ENCODE data around the gene SDK2. TPM values are rescaled to one million over a fixed set of nuclear protein-coding genes. Genes with fewer than 3 reads are reported as not detected.

The SDK2 gene
- total and polyA plus RNA-seq, 2 of the 8 experiments (the other 6 are each of a cell fraction or from before 2014, with no cell fraction given) = 3.9 to 4.1 TPM

DNA sequence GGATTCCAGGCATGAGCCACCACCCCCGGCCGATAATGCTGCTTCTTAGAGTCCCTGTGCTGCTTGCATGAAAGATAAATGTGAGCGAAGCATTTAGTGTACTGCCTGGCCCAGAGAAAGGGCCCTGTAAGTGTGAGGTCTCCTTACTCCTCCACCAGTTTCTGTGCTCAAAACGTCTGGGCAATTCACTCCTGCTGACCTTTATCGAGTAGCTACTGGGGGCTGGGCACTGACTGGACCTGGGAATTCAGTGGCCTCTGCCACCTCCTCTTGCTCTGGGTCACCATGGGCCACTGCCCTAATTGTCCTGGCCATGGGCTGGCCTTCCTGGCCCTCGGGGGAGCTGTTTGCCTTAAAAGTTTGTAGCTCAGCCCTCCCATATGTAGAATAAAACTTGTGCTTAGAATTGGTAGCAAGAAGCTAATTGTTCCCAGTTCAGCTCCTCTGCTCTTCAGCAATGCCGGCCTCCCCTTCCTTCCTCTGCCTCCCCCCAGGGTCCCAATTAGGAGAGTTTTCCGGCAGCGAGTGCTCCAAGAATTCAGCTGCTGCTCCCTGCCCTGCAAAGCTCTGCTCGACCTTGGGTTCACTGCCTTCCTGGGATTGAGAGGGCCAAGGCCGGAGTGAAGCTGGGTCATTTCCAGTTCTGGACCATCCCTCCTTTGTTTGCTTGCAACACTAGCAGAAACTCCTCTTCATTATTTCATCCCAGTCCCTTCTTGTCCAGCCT is 233.5 kb downstream of the SDK2 start (continued):
- TF ChIP-seq RNF2 (IDR thresholded peaks at IDR 0.05; ENCODE audit: borderline replicate concordance, low read depth, low read length, missing control alignments, poor library complexity, severe bottlenecking) = no peak
